Breast epithelium (tissue), 4 donors: Measurements from ENCODE around the gene ATRAID. TPM values are rescaled to one million over a fixed set of nuclear protein-coding genes. Genes with fewer than 3 reads are reported as not detected.

ENCODE experiments used
- DNase-seq, 2 donors: peaks; one replicate each; pipeline ENCODE4 v3.0.0-alpha.2; 2019; ENCODE audit warnings: low spot score in 2 of 2
- H3K27ac ChIP-seq, 2 donors: fragments of 200-600 bp; sonication (generic) in 1 of 2; one replicate each; pipeline ENCODE4 v1.5.1; 2016 to 2019; ENCODE audit warnings: mild to moderate bottlenecking in 1 of 2
- H3K27me3 ChIP-seq, 2 donors: fragments of 200-600 bp; sonication (generic) in 1 of 2; one replicate each; pipeline versions ENCODE4 v1.5.1 to v1.6.0; 2017 to 2019; ENCODE audit warnings: control low read depth in 1 of 2, mild to moderate bottlenecking in 1 of 2
- H3K36me3 ChIP-seq: fragments of 200-600 bp; one replicate; pipeline ENCODE4 v1.5.1; 2019
- H3K4me1 ChIP-seq, 2 donors: fragments of 200-600 bp; sonication (generic); one replicate each; pipeline ENCODE4 v1.5.1; 2016 to 2019; ENCODE audit warnings: control low read depth in 1 of 2
- H3K4me3 ChIP-seq, 3 donors: fragments of 200-600 bp; sonication (generic); 1 replicate in 2 of 3; 2 replicates in 1 of 3; pipeline ENCODE4 v1.5.1; 2016 to 2019; ENCODE audit warnings: mild to moderate bottlenecking in 3 of 3, moderate library complexity in 2 of 3
- H3K9me3 ChIP-seq, 2 donors: fragments of 200-600 bp; sonication (generic) in 1 of 2; one replicate each; pipeline ENCODE4 v1.5.1; 2016 to 2019; ENCODE audit warnings: control low read depth in 1 of 2
- CTCF ChIP-seq, 3 donors: fragments of 450-650 bp; IDR thresholded peaks; one replicate each; pipeline ENCODE4 v1.5.1; 2016 to 2017; ENCODE audit warnings: antibody characterized with exemption in 3 of 3, mild to moderate bottlenecking in 3 of 3, moderate library complexity in 3 of 3
- POLR2A ChIP-seq: fragments of 450-650 bp; IDR thresholded peaks from one replicate; pipeline ENCODE4 v1.6.1; 2016; ENCODE audit warnings: antibody characterized with exemption, mild to moderate bottlenecking, moderate library complexity
- POLR2AphosphoS5 ChIP-seq, 3 donors: sonication (generic); formaldehyde crosslinking; IDR thresholded peaks; one replicate each; pipeline ENCODE4 v1.6.1; 2017; ENCODE audit warnings: antibody characterized with exemption in 3 of 3
- intact Hi-C: fragments of 100-400 bp; cut with DNase I; formaldehyde crosslinking; loops from one replicate; pipeline ENCODE4 v1.15.1; 2023; ENCODE audit warnings: low total_unique reads
- total RNA-seq, 3 donors: library from RNA; depleted of rRNA; stranded (reverse); fragments of >200 nt; gene quantifications; one replicate each; pipeline ENCODE4 v1.1.0, GENCODE V29; 2016

ATRAID gene
- total RNA-seq, 3 donors from 2014 or later, result 146 to 243 (median 177) TPM

- Histone ChIP-seq H3K4me3 (no peak overlapping the region), H3K4me1 (peaks cover 0 to 11% of the 10 kb centered on the region in 2 donors), H3K36me3 (no peaks in the 10 kb centered on the region), H3K27ac (no peak overlapping the region), H3K9me3 (no peaks in the 10 kb centered on the region), H3K27me3 (no peaks in the 10 kb centered on the region)
- intact Hi-C loops, result loop anchor here (5.0 kb wide), 1 partner anchor 39 kb away; the partner anchor contains the start of gene CAD
- TF ChIP-seq CTCF (IDR thresholded peaks at IDR 0.05), result no peak
- TF ChIP-seq POLR2AphosphoS5 (IDR thresholded peaks at IDR 0.05), result no peak
- no peak for TF ChIP-seq POLR2A
- DNase-seq, result no peak
These were observed 33.4 kb upstream of the ATRAID start for GRCh38 chr2:27178469-27178868.

DNA sequence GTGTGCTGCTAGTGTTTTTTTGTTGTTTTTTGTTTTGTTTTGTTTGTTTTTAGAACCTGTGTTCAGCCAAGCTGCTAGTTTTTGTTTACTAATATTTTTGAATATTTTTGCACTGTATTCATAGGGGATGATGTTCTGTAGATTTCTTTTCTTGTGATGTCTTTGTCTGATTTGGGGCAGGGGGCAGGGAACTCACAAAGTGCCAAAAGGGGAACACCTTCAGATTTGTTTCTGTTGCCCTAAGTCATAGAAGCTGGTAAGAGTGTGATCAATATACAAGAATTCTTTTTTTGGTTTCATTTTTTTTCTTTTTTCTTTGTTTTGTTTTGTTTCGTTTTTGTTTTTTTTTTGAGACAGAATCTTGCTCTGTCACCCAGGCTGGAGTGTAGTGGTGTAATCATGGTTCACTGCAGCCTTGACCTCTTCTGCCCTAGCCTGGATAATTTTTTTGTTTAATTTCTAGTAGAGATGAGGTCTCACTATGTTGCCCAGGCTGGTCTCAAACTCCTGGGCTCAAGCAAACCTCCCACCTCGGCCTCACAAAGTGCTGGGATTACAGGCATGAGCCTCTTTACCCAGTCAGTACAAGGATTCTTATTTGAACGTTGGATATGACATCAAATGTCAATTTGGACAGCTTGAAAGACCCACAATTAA is 32.4 kb upstream of the ATRAID start:
- Histone ChIP-seq H3K27me3 (no peaks in the 10 kb centered on the region), H3K36me3 (no peaks in the 10 kb centered on the region), H3K4me1 (peaks cover 0 to 11% of the 10 kb centered on the region in 2 donors), H3K4me3 (no peak overlapping the region), H3K27ac (peak overlapping the region; percentile 73 to 94), H3K9me3 (no peaks in the 10 kb centered on the region)
- intact Hi-C loops, result loop anchor here (5.0 kb wide), 1 partner anchor 38 kb away; the partner anchor contains the start of gene CAD
- TF ChIP-seq POLR2AphosphoS5 (IDR thresholded peaks at IDR 0.05), result no peak
- no peak for TF ChIP-seq POLR2A
- no peak for TF ChIP-seq CTCF (IDR thresholded peaks at IDR 0.05)
- no peak for DNase-seq

DNA sequence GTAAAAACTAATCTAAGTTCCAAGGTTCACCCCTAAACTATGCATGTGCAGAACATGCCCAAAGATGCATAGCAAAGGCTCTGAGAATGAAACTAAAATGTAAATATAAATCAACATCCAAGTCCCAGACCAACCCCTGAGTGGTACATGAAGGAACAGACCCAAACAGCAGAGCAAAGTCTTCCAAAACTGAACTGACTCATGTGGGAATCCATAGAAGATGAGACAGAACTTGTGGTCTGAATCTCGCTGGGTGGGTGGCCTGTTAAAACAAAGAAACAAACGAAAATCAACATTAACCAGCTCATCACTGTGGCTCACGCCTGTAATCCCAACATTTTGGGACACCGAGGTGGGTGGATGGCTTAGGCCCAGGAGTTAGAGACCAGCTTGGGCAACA is 29.5 kb upstream of the ATRAID start:
- intact Hi-C loops, result no loop called here
- no peak for DNase-seq
- peak overlapping the region in 1 of 2 donors; percentile 94 for H3K27ac ChIP-seq
- H3K9me3 ChIP-seq, result no peaks in the 10 kb centered on the region
- no peaks in the 10 kb centered on the region for H3K27me3 ChIP-seq
- H3K4me3 ChIP-seq, result no peak overlapping the region
- no peaks in the 10 kb centered on the region for H3K36me3 ChIP-seq
- TF ChIP-seq POLR2AphosphoS5 (IDR thresholded peaks at IDR 0.05) (no peak), POLR2A (no peak), CTCF (IDR thresholded peaks at IDR 0.05) (no peak)
- H3K4me1 ChIP-seq, result peaks cover 0 to 8% of the 10 kb centered on the region in 2 donors

DNA sequence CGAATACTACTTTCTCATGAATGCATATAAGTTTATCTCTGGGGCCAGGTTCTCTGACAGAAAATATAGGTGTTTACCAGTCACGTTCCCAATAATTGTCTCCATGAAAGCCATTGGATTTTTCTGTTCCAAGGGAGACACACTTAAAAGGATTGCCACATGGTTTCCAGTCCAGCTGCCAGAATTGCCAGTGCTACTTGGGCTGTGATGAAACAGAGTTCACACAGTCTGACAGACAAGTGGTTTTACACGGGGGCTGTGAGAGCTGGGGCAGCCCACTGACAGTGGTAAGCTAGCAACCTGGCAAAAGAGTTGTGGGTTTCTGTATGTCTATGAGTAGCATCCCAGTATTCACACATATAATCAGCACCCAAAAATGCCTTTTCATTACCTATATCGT is 27.7 kb upstream of the ATRAID start:
- Histone ChIP-seq H3K4me1 (peaks cover 0 to 8% of the 10 kb centered on the region in 2 donors), H3K27me3 (no peaks in the 10 kb centered on the region), H3K27ac (peak overlapping the region; percentile 72 to 91), H3K36me3 (no peaks in the 10 kb centered on the region), H3K9me3 (no peaks in the 10 kb centered on the region), H3K4me3 (no peak overlapping the region)
- TF ChIP-seq POLR2AphosphoS5 (IDR thresholded peaks at IDR 0.05) (peak in 1 of 3 donors; percentile 79), CTCF (IDR thresholded peaks at IDR 0.05) (no peak), POLR2A (no peak)
- intact Hi-C loops, result no loop called here
- no peak for DNase-seq

DNA sequence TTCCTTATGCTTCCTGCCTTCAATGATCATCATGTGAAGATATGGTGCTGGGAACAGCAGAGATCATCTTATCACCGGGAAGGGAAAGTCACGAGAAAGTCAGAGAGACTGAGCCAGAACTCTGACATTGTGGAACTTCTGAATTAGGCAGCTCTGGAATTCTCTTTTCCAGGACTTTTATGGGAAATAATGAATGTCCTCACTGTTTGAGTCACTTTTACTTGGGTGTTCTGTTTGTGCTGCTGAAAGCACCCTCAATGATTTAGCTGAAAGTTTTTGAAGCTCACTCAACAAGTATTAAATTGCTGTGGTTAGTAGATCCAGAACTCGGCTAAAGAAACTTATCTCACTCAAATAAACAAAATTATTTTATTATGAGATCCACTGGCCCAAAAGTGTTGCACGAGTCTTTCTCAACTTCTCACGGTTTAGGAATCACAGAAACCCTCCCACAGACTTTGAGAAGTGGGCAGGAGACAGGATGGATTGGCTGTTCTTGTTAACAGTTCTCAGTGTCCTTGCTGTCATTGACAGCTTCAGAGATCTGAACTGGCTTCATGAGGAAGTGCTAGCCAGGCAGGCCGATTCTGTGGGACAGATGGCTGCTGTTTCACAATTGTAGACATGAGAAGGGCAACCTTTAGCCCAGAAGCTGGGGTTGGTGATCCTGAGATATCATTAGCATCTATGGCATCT is 26.4 kb upstream of the ATRAID start:
- H3K27me3 ChIP-seq, result no peaks in the 10 kb centered on the region
- peak overlapping the region; percentile 72 to 91 for H3K27ac ChIP-seq
- H3K9me3 ChIP-seq, result no peaks in the 10 kb centered on the region
- intact Hi-C loops, result no loop called here
- no peak for DNase-seq
- peaks cover 0 to 8% of the 10 kb centered on the region in 2 donors for H3K4me1 ChIP-seq
- no peak overlapping the region for H3K4me3 ChIP-seq
- no peak for TF ChIP-seq POLR2A
- peak; percentile 55 to 60 (median 57) for TF ChIP-seq POLR2AphosphoS5 (IDR thresholded peaks at IDR 0.05)
- H3K36me3 ChIP-seq, result no peaks in the 10 kb centered on the region
